DOHH2 (cell line): Measurements from ENCODE around the gene NUDT4.

Experiments used
- EZH2phosphoT487 ChIP-seq: fragments of 200-600 bp; sonication (generic); IDR thresholded peaks from 2 replicates; pipeline ENCODE4 v1.6.1; 2017; ENCODE audit warnings: borderline replicate concordance, mild to moderate bottlenecking, antibody characterized with exemption, low read length, moderate library complexity, mixed read lengths
- TF ChIP-seq, protein P1 (sequence below): fragments of 200-600 bp; sonication (generic); IDR thresholded peaks from one replicate; pipeline ENCODE4 v1.5.1; 2014; ENCODE audit warnings: antibody characterized with exemption, mild to moderate bottlenecking, low read depth, low read length; ENCODE audit not compliant: poor library complexity, severe bottlenecking

DNA sequence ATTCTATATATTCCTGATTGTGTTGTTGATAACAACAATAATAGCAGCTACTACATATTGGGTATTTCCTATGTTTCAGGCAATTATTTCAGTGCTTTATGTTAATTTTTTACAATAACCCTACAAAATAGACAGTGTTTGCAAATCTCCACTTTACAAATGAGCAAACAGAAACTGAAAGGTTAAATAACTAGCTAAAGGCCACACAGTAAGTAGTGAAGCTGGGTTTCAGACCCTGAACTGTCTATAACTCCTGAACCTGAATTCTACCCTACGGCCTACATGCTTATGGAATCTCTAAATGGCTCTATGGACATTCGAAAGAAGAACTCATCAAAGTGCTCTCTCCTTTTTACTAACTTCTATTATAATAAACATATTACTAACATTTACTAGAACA, 19.7 kb upstream of the NUDT4 start:
- TF ChIP-seq, protein P1, sequence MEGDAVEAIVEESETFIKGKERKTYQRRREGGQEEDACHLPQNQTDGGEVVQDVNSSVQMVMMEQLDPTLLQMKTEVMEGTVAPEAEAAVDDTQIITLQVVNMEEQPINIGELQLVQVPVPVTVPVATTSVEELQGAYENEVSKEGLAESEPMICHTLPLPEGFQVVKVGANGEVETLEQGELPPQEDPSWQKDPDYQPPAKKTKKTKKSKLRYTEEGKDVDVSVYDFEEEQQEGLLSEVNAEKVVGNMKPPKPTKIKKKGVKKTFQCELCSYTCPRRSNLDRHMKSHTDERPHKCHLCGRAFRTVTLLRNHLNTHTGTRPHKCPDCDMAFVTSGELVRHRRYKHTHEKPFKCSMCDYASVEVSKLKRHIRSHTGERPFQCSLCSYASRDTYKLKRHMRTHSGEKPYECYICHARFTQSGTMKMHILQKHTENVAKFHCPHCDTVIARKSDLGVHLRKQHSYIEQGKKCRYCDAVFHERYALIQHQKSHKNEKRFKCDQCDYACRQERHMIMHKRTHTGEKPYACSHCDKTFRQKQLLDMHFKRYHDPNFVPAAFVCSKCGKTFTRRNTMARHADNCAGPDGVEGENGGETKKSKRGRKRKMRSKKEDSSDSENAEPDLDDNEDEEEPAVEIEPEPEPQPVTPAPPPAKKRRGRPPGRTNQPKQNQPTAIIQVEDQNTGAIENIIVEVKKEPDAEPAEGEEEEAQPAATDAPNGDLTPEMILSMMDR, result no peak
- no peak for TF ChIP-seq EZH2phosphoT487
